H7 (cell line): ENCODE data around the gene TRAPPC10. TPM values are rescaled to one million over a fixed set of nuclear protein-coding genes. Genes with fewer than 3 reads are reported as not detected.
A peak's percentile ranks its signal among the peaks of the same experiment; 100 is the strongest.

Experiments
- DNase-seq: peaks from one replicate; pipeline ENCODE4 v3.0.0; 2012
- H3K27me3 ChIP-seq: 2 replicates; pipeline ENCODE4 v1.6.0; 2011; ENCODE audit warnings: mild to moderate bottlenecking, low read length; ENCODE audit not compliant: control insufficient read depth, insufficient read depth
- H3K36me3 ChIP-seq: replicated peaks from 2 replicates; pipeline ENCODE4 v1.5.1; 2011; ENCODE audit warnings: low read length; ENCODE audit not compliant: control insufficient read depth, insufficient read depth
- H3K4me3 ChIP-seq: 2 replicates; pipeline ENCODE4 v1.5.1; 2011; ENCODE audit warnings: low read depth, mild to moderate bottlenecking, control low read depth, low read length, moderate library complexity; ENCODE audit not compliant: insufficient read depth
- total RNA-seq: library from RNA; depleted of rRNA; stranded (reverse); fragments of >200 nt; shearing (Covaris generic); gene quantifications from 2 replicates; pipeline ENCODE4 v1.2.3, GENCODE V29; 2014

TRAPPC10 gene
- total RNA-seq, 1 experiment from 2014 or later: 24.8 TPM

DNA sequence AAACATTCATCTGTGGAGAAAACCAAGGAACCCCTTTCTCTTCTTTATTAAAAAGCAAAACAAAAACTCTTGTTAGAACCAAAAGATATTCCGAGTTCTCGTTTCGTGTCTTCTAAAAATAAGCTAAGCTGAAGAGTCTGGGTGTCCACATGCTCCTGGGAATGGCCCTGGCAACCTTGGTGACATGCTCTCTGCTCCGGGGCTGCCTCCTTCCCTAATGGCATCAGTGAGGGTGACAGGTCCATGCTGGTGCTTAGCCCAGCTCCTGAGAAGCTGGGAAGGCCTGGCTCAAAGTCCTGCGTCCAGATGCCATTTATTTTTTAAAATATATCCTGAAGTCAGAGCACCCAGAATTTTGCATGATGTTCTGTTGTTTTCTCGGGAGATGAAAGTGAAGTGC is 24.6 kb upstream of the TRAPPC10 start:
- Histone ChIP-seq H3K4me3 (no peak overlapping the region), H3K27me3 (no peaks in the 10 kb centered on the region), H3K36me3 (no peaks in the 10 kb centered on the region)
- no peak for DNase-seq

DNA sequence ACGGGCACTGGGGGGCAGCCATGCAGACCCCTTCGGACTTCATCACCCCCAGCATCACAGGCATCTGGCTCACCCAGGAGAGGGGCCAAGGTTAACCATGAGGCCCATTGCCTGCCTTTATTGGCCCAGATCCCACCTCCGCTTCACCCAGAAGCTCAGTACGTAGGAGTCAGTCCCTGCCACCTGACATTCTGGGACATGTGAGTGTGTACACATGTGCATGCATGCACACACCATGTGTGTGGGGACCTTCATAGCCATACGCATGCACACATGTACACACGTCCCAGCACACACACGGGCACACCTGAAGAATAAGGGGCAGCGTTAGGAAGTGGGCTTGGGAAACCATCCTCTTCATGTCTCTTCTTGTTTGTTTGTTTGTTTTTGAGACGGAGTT is 24.1 kb upstream of the TRAPPC10 start:
- DNase-seq: no peak
- Histone ChIP-seq H3K36me3 (no peaks in the 10 kb centered on the region), H3K4me3 (no peak overlapping the region), H3K27me3 (no peaks in the 10 kb centered on the region)

DNA sequence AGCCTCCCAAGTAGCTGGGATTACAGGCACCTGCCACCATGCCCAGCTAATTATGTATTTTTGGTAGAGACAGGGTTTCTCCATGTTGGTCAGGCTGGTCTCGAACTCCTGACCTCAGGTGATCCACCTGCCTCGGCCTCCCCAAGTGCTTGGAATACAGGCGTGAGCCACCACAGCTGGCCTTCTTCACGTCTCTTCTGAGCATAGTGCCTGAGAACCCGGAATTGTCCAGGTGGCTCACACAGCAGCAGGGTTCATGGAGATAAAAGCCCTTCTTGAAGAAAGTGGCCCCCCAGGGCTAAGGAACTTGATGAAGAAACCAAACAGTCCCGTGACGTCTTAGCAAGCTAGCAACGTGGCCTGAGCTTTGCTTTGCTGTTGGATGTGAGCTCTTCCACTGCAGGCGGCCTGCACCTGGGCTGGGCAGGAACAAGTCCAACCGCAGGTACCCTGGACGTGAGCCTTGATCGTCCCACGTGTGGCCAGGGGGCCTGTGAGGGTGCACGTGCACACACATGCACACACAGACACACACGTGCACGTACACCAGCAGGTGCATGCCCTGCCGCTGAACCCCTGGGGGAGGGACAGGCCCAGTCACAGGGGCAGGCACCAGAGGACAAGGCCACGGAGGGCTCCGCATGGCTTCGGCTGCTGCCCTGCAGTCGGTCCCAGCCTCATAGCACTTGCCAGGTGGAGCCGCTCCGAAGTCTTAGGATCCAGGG is 23.4 kb upstream of the TRAPPC10 start:
- Histone ChIP-seq H3K27me3 (no peaks in the 10 kb centered on the region), H3K4me3 (no peak overlapping the region), H3K36me3 (no peaks in the 10 kb centered on the region)
- DNase-seq: no peak

DNA sequence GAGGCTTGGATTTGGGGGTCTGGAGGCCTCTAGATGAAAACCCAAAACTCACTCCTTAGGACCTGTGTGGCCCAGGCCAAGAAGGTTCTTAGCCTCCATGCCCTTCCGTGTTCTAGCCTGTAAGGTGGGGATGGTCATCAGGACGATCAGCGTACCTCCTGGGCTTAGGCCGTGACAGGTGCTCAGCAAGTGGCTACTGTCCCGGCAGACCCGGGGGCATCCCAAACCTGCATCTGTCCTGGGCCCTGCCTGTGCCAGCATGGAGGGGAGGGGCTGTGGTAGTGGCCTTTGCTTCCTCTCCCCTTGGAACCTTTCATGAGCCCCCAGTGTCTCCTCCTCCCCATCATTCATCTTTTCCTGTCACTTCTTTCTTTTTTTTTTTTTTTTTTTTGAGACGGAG is 22.7 kb upstream of the TRAPPC10 start:
- H3K4me3 ChIP-seq: no peak overlapping the region
- peak; percentile 40 for DNase-seq
- no peaks in the 10 kb centered on the region for H3K27me3 ChIP-seq
- H3K36me3 ChIP-seq: no peaks in the 10 kb centered on the region

DNA sequence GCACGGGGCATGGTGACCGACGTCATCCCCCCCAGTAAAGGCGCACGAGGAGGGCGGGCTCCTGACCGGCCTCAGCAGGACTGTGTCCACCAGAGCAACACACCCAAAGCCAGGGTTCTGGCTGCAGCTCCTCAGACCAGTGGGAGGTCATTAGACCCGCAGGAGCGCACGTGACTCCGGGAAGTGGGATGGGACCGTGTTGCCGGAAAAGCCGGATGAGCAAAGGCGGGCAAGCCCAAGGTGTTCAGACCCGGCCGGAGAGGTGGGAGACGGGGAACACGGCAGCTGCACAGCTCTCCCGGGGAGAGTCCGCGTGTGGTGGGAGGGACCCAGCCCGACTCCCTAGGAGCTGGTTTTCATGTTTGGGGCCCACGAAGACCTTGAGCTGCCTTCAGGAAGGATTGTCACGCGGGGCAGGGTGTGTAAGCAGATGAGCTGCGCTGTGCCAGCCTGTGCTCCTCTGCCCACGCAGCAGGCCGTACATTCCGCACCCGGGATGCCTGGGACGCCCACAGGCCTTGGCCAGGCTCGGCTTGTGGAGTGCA is 20.6 kb upstream of the TRAPPC10 start:
- Histone ChIP-seq H3K36me3 (no peaks in the 10 kb centered on the region), H3K4me3 (no peak overlapping the region), H3K27me3 (no peaks in the 10 kb centered on the region)
- peak; percentile 53 for DNase-seq

DNA sequence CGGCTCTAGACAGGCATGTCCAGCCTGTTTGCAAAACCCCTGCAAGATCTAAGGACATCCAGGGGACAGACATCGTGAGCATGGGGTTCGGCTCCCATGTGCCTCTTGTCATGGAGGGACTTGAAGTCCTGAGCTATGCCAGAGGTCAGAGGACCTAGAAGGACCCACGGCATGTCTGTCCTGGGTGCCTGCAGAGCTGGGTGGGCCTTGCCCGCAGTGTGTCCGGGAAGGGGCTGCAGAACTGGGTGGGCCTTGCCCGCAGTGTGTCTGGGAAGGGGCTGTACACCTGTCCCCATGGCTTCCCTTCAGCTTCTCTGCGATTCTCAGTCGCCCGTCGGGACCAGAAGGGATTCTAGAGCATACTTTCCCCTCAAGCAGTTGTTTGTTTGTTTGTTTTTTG is 20.0 kb upstream of the TRAPPC10 start:
- peak; percentile 36 for DNase-seq
- H3K27me3 ChIP-seq: no peaks in the 10 kb centered on the region
- no peak overlapping the region for H3K4me3 ChIP-seq
- no peaks in the 10 kb centered on the region for H3K36me3 ChIP-seq

DNA sequence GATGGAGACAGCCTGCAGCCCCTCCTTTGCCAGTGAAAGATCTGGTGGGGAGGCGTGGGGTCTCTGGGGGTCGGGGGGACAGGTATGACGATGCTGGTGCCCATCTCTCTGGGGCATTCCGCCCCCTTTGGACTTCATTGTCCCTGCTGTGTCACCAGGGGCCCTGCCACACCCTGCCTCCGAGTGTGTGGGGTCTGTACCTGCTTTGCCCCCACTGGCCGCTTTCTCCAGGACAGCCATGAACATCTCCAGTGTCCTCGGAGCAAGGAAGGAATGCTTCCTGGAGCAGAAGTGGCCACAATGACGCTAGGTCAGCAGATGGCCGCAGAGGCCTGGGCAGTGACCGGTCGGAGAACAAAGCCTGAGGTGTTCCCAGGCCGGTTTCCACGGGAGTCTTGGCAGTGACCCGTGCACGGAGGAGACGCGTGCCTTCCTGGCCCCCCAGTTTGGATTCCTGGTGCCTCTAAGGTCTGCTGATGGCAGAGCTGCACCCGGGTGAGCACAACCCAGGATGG is 18.6 kb upstream of the TRAPPC10 start:
- Histone ChIP-seq H3K36me3 (no peaks in the 10 kb centered on the region), H3K27me3 (no peaks in the 10 kb centered on the region), H3K4me3 (no peak overlapping the region)
- DNase-seq: no peak

DNA sequence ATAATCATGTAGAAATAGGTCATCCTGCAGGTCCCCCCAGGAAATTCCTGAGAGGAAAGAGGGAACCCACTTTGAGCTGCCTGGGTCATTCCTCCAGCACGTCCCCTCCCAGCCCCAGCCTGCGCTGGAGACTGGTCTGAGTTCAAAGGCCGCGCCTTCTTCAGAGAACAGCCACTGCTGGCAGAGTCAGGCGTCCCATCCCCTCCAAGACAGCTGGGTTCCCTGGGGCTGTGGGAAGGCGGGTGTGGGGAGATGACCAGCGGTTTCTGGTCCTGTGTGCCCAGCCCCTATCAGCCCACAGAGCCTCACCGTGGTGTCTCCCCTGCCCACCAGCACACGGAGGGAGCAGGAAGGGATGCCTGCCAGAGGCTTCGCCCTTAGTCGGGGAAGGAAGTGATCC is 18.0 kb upstream of the TRAPPC10 start:
- no peaks in the 10 kb centered on the region for H3K27me3 ChIP-seq
- peak; percentile 50 for DNase-seq
- no peak overlapping the region for H3K4me3 ChIP-seq
- H3K36me3 ChIP-seq: no peaks in the 10 kb centered on the region

DNA sequence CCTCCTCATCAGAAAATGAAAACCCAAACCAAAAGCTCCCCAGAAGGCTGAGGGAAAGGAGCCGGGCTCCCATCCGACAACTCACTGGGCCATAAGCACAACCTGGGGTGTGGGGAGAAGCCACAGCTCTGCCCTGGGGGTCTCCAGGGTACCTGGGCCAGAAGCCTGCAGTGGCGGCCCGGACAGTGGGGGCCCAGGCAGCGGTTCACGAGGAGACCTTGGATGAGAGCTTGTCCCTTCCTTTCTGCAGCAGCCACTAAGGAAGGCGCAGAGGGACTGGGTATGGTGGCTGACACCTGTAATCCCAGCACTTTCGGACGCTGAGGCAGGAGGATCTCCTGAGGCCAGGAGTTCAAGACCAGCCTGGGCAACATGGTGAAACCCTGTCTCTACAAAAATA is 17.5 kb upstream of the TRAPPC10 start:
- DNase-seq: no peak
- Histone ChIP-seq H3K4me3 (no peak overlapping the region), H3K27me3 (no peaks in the 10 kb centered on the region), H3K36me3 (no peaks in the 10 kb centered on the region)

DNA sequence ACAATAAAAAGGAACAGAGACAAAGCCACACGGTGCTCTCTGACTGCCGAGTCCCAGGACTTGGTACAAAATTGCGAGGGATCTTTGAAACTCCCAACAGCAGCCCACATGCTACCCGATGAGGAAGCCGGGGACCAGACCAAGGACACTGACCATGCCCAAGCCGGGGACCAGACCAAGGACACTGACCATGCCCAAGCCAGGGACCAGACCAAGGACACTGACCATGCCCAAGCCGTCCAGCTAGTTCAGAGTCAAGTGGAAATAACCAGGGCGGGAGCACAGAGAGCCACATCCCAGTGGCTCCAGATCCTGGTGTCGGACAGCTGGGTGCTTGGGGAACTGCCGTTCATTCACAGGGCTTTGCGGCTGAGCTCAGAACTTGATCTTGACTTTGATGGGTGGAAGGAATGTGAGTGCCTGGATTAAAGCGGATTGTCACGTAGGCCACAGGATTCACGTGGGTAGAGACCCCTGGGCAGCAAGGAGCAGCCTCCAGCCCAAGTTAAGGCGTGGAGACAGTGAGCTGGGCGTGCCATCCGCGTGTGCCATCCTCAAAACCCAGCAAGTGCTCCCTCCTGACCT is 16.5 kb upstream of the TRAPPC10 start:
- H3K36me3 ChIP-seq: no peaks in the 10 kb centered on the region
- DNase-seq: no peak
- H3K4me3 ChIP-seq: no peak overlapping the region
- H3K27me3 ChIP-seq: no peaks in the 10 kb centered on the region

DNA sequence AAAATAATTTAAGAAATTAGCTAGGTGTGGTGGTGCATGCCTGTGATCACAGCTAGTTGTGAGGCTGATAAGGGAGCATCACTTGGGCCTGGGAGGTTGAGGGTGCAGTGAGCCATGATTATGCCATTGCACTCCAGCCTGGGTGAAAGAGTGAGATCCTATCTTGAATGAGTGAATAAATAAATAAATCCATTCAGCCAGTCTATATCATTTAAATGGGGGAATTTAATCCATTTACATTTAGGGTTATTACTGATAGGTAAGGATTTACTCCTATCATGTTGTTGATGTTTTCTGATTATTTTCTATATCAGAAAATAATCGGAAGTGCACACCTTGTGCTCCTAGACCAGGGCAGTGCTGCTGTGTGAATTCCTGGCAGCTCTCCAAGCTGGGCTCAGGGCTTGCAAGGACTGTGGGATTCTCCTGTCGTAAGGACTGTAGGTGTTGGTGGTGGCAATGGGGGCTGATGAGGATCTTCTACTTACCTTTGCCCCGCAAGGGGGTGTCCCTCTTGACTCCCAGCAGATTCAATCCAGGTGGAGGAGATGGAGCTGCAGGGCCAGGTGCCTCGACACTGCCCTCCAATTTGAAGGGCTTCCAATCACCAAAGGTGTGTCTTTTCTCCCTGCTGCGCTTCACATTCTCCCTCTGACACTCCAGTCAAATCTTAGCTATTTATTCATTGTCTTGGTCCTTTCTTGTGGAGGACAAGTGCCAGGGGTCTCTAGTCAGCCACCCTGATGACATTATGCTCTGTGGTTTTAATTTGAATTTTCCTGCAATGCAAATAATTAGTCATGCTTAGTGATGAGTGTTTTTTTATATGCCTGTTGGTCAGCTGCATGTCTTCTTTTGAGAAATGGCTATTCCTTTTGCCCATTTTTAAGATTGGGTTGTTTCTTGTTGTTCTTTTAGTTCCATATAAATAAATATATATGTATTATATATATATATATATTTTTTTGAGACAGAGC is 14.1 kb upstream of the TRAPPC10 start:
- DNase-seq: no peak
- H3K4me3 ChIP-seq: no peak overlapping the region
- no peaks in the 10 kb centered on the region for H3K27me3 ChIP-seq
- H3K36me3 ChIP-seq: no peaks in the 10 kb centered on the region

DNA sequence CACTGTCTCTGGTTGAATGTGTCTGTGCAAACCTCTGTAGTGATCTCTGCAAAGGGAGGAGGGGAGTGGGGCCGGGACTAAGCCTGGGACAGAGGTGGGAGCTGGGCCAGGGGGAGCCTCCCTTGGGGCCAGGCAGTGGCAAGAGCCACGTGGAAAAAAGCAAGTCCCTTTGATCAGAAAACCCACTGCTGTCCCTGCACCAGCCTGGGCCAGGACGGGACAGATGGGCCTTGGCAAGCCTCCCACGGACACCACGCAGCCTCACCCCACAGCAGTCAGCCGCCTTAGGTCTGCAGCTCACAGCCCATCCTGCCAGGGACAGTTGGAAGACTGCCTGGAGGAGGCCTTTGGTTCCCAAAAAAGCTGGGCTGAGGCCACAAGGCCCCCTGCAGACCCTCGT is 11.7 kb upstream of the TRAPPC10 start:
- no peak overlapping the region for H3K4me3 ChIP-seq
- no peaks in the 10 kb centered on the region for H3K36me3 ChIP-seq
- DNase-seq: peak; percentile 37
- no peaks in the 10 kb centered on the region for H3K27me3 ChIP-seq

DNA sequence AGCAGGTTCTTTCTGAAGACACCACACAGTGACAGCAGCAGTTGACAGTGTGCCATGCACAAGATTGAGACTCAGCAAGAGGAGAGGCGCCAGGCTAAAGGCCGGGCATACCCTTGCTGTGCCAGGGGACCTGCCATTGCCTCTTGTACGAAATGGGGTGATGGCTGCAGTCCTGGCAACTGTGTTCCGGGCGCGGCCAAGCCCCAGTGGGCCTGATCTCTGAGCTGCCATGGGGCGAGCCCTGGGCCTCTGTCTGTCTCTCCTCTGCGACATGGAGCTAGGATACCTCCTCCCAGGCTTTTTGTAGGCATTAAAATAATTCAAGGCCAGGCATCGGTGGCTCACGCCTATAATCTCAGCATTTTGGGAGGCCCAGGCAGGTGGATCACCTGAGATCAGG is 9.6 kb upstream of the TRAPPC10 start:
- no peak for DNase-seq
- Histone ChIP-seq H3K27me3 (no peaks in the 10 kb centered on the region), H3K4me3 (no peak overlapping the region), H3K36me3 (no peaks in the 10 kb centered on the region)

DNA sequence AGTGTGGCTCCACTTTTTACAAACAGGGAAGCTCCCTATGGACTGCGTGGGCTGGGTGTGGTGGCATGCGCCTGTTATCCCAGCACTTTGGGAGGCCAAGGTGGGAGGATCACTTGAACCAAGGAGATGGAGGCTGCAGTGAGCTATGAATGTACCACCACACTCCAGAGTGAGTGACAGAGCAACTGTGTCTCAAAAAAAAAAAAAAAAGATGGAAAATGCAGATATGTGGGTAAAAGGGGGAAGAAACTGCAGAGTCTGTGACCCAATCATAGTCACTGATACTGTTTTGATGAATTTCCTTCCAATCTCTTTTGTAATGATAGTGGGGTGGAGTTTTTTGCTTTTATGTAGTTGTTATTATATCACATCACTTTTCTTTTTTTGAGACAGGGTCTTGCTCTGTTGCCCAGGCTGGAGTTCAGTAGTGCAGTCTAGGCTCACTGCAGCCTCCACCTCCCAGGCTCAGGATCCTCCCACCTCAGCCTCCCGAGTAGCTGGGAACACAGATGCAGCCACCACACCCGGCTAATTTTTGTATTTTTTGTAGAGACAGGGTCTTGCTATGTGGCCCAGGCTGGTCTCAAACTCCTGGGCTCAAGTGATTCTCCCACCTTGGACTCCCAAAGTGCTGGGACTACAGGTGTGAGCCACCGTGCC is 8.7 kb upstream of the TRAPPC10 start:
- Histone ChIP-seq H3K36me3 (no peaks in the 10 kb centered on the region), H3K4me3 (no peak overlapping the region), H3K27me3 (no peaks in the 10 kb centered on the region)
- no peak for DNase-seq
